Nephron (organoid): ENCODE data around the gene GRIA4.
A peak's percentile ranks its signal among the peaks of the same experiment; 100 is the strongest.

Experiments used
- H3K27ac Mint-ChIP-seq, 3 experiments: 2 replicates each; pipeline ENCODE4 v1.8.0; 2020; ENCODE audit warnings: mixed read lengths in 3 of 3, mild to moderate bottlenecking in 2 of 3, moderate library complexity in 1 of 3
- H3K27me3 Mint-ChIP-seq: 2 replicates; pipeline ENCODE4 v1.8.0; 2021; ENCODE audit warnings: low read depth, mild to moderate bottlenecking, moderate library complexity, mixed read lengths
- H3K36me3 Mint-ChIP-seq: 2 replicates; pipeline ENCODE4 v1.8.0; 2020; ENCODE audit warnings: low read depth, mixed read lengths
- H3K4me1 Mint-ChIP-seq: 2 replicates; pipeline ENCODE4 v1.8.0; 2020; ENCODE audit warnings: mixed read lengths
- H3K4me3 Mint-ChIP-seq, 3 experiments: 2 replicates each; pipeline ENCODE4 v1.8.0; 2020; ENCODE audit warnings: mild to moderate bottlenecking in 3 of 3, mixed read lengths in 3 of 3, moderate library complexity in 2 of 3
- H3K9me3 Mint-ChIP-seq: 2 replicates; pipeline ENCODE4 v1.8.0; 2020; ENCODE audit warnings: mixed read lengths
- CTCF ChIP-seq, 3 experiments: fragments of 200-600 bp; sonication (generic); IDR thresholded peaks; one replicate each; pipeline ENCODE4 v1.5.0; 2021; ENCODE audit warnings: antibody characterized with exemption in 3 of 3; ENCODE audit not compliant: unreplicated experiment in 3 of 3

GRIA4 gene

GRCh38 chr11:105705786-105706530, 96.1 kb downstream of the GRIA4 start:
- no peaks in the 10 kb centered on the region for H3K36me3 Mint-ChIP-seq
- H3K4me1 Mint-ChIP-seq = no peaks in the 10 kb centered on the region
- no peaks in the 10 kb centered on the region for H3K27me3 Mint-ChIP-seq
- no peaks in the 10 kb centered on the region for H3K9me3 Mint-ChIP-seq
- no peak for TF ChIP-seq CTCF (IDR thresholded peaks at IDR 0.05; ENCODE audit: unreplicated experiment in 3 of 3)
- no peak overlapping the region for H3K4me3 Mint-ChIP-seq
- no peak overlapping the region for H3K27ac Mint-ChIP-seq

DNA sequence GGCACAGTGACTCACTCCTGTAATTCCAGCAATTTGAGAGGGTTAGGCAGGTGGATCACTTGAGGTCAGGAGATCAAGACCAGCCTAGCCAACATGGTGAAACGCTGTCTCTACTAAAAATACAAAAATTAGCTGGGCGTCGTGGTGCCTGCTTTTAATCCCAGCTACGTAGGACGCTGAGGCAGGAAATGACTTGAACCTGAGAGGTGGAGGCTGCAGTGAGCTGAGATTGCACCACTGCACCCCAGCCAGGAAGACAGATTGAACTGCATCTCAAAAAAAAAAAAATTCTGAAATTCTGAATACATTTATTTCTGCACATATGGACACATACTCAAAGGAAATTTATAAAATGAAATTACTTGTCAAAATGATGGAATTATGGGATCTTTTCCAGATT, 103.2 kb downstream of the GRIA4 start:
- Mint-ChIP-seq H3K4me1 (no peaks in the 10 kb centered on the region), H3K27ac (no peak overlapping the region), H3K36me3 (no peaks in the 10 kb centered on the region), H3K27me3 (no peaks in the 10 kb centered on the region), H3K9me3 (no peaks in the 10 kb centered on the region), H3K4me3 (no peak overlapping the region)
- no peak for TF ChIP-seq CTCF (IDR thresholded peaks at IDR 0.05; ENCODE audit: unreplicated experiment in 3 of 3)

GRCh38 chr11:105713696-105714095, 103.8 kb downstream of the GRIA4 start:
- no peaks in the 10 kb centered on the region for H3K9me3 Mint-ChIP-seq
- H3K4me1 Mint-ChIP-seq = no peaks in the 10 kb centered on the region
- no peaks in the 10 kb centered on the region for H3K27me3 Mint-ChIP-seq
- TF ChIP-seq CTCF (IDR thresholded peaks at IDR 0.05; ENCODE audit: unreplicated experiment in 3 of 3) = no peak
- H3K27ac Mint-ChIP-seq = no peak overlapping the region
- H3K36me3 Mint-ChIP-seq = no peaks in the 10 kb centered on the region
- no peak overlapping the region for H3K4me3 Mint-ChIP-seq

DNA sequence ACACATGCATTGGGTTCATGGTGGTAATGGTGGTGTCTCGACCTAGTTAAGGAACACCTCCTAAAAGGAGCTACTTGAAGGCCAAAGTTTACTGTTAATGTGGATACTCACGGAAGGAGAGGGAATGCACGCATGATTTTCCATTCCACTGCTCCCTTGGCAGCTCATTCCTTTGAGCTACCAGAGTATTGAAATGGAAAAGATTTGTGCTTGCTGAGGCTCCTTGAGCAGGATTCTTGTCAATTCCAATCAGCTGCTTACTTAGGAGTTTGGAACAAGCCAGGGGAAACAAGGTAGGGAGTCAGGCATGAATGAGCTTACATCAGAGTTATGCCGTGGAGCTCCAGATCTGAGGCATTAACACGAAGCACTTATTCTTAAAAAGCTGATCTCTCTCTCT, 108.8 kb downstream of the GRIA4 start:
- H3K4me3 Mint-ChIP-seq = no peak overlapping the region
- H3K27ac Mint-ChIP-seq = peak overlapping the region in 2 of 3 experiments; percentile 54 to 82
- H3K4me1 Mint-ChIP-seq = no peaks in the 10 kb centered on the region
- no peak for TF ChIP-seq CTCF (IDR thresholded peaks at IDR 0.05; ENCODE audit: unreplicated experiment in 3 of 3)
- H3K27me3 Mint-ChIP-seq = no peaks in the 10 kb centered on the region
- H3K36me3 Mint-ChIP-seq = no peaks in the 10 kb centered on the region
- H3K9me3 Mint-ChIP-seq = no peaks in the 10 kb centered on the region

- Mint-ChIP-seq H3K4me1 (no peaks in the 10 kb centered on the region), H3K36me3 (no peaks in the 10 kb centered on the region), H3K4me3 (no peak overlapping the region), H3K9me3 (no peaks in the 10 kb centered on the region), H3K27me3 (no peaks in the 10 kb centered on the region), H3K27ac (peak overlapping the region in 2 of 3 experiments; percentile 51 to 82)
- TF ChIP-seq CTCF (IDR thresholded peaks at IDR 0.05; ENCODE audit: unreplicated experiment in 3 of 3) = no peak
These were observed 109.4 kb downstream of the GRIA4 start for GRCh38 chr11:105719073-105719822.
